Stimulated activated effector memory CD8-positive, alpha-beta T cell treated with anti-CD3 and anti-CD28 coated beads, Interleukin-12 subunit alpha, Interleukin-12 subunit beta, amount 100 ng/mL, for 72 hours (primary cell): ENCODE measurements around the gene STIM1.
A peak's percentile ranks its signal among the peaks of the same experiment; 100 is the strongest.

Experiments
- ATAC-seq: fragments of 150-1000 bp; cut with Tn5 transposase; 2 replicates; pipeline ENCODE4 v1.10.0; 2021
- DNase-seq, 2 donors: peaks; one replicate each; pipeline ENCODE4 v3.0.0; 2021 to 2022; ENCODE audit warnings: low spot score in 2 of 2
- H3K27ac Mint-ChIP-seq: one replicate; pipeline ENCODE4 v1.8.0; 2022; ENCODE audit warnings: mild to moderate bottlenecking, mixed read lengths
- H3K36me3 Mint-ChIP-seq: one replicate; pipeline ENCODE4 v1.8.0; 2022; ENCODE audit warnings: mild to moderate bottlenecking, mixed read lengths
- H3K4me1 Mint-ChIP-seq: one replicate; pipeline ENCODE4 v1.8.0; 2022; ENCODE audit warnings: mixed read lengths
- H3K4me3 Mint-ChIP-seq: one replicate; pipeline ENCODE4 v1.8.0; 2022; ENCODE audit warnings: mild to moderate bottlenecking, mixed read lengths
- H3K9me3 Mint-ChIP-seq: one replicate; pipeline ENCODE4 v1.8.0; 2022; ENCODE audit warnings: mixed read lengths

Gene STIM1

DNA sequence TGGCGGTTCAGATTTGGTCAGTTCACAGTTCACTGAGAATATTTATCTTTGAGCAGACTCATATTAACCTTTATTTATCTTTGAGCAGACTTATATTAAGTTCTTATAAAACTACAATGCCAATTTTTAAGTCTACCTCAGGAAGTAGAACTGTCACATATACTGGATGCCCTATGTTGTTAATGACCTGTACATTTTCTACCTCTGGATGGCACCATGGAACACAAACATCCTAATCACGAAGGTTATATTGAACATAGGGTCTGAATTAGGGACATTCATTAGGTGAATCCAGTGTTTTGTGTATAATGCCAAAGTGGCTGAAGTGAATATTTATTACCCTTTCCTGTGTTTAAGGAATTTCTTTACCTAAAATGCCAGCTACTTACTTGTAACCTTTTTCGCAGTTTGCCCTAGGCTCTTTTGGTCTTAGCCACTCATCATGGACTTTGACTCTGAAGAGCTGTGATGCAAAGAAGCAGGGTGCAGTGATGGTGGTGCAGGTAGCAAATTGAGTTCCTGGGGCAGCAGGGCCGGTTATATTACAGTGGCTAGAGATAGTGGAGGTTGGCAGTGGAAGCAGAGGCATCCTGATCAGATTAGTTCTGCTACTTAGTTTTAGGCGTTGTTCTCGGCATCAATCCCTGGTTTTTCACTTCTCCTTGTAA, 71.8 kb downstream of the STIM1 start:
- ATAC-seq (no peak), DNase-seq (no peak)
- Mint-ChIP-seq H3K9me3 (no peaks in the 10 kb centered on the region), H3K36me3 (peaks cover 5% of the 10 kb centered on the region), H3K27ac (no peak overlapping the region), H3K4me3 (no peak overlapping the region), H3K4me1 (peaks cover 15% of the 10 kb centered on the region)

GRCh38 chr11:3929232-3929631, 73.8 kb downstream of the STIM1 start:
- H3K36me3 Mint-ChIP-seq, result no peaks in the 10 kb centered on the region
- H3K4me1 Mint-ChIP-seq, result peaks cover 23% of the 10 kb centered on the region
- DNase-seq, result no peak
- H3K4me3 Mint-ChIP-seq, result no peak overlapping the region
- H3K27ac Mint-ChIP-seq, result no peak overlapping the region
- ATAC-seq, result no peak
- H3K9me3 Mint-ChIP-seq, result no peaks in the 10 kb centered on the region

DNA sequence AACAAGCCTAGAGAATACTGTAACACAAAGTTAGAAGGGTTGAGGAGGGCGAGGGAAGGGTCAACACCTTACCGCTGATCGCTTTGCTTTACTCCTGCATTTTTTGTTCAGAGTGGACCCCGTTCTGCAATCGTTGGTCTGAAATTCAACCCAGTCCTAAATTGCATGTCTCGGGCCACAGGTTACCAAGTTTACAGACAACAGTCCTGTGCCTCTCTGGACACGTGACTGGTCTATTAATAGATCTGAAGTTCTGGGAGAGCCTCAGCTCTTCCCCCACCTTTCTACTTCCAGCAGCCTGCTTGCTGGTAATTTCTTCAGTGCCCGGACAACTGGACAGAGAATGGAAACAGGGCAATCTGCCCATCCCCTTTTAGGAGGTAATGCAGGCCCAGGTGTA, 74.2 kb downstream of the STIM1 start:
- Mint-ChIP-seq H3K9me3 (no peaks in the 10 kb centered on the region), H3K27ac (no peak overlapping the region), H3K4me3 (no peak overlapping the region), H3K36me3 (no peaks in the 10 kb centered on the region), H3K4me1 (peaks cover 27% of the 10 kb centered on the region)
- DNase-seq (no peak), ATAC-seq (no peak)

DNA sequence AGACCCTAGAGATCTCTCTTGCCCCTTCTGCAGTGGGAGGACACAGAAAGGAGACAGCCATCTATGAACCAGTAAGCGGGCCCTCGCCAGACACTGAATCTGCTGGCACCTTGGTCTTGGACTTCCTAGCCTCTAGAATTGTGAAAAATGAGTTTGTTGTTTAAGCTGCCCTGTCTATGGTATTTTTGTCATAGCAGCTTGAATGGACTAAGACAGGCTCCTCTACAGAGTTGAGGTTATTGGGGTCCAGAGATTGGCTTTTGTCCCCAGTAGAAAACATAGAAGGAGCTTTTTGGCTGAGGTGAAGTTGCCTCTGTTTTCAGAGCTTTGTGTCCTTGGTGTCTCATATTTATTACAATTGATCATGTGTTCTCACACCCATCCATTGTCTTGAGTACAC, 77.2 kb downstream of the STIM1 start:
- Mint-ChIP-seq H3K27ac (no peak overlapping the region), H3K4me1 (peaks cover 42% of the 10 kb centered on the region), H3K4me3 (no peak overlapping the region), H3K36me3 (no peaks in the 10 kb centered on the region), H3K9me3 (no peaks in the 10 kb centered on the region)
- no peak for ATAC-seq
- DNase-seq, result no peak

GRCh38 chr11:3933165-3933628, 77.7 kb downstream of the STIM1 start:
- peak overlapping the region; percentile 45 for H3K27ac Mint-ChIP-seq
- no peaks in the 10 kb centered on the region for H3K9me3 Mint-ChIP-seq
- H3K4me1 Mint-ChIP-seq, result peaks cover 42% of the 10 kb centered on the region
- no peak overlapping the region for H3K4me3 Mint-ChIP-seq
- no peaks in the 10 kb centered on the region for H3K36me3 Mint-ChIP-seq
- DNase-seq (no peak), ATAC-seq (no peak)

- DNase-seq, result no peak
- peaks cover 51% of the 10 kb centered on the region for H3K4me1 Mint-ChIP-seq
- H3K9me3 Mint-ChIP-seq, result no peaks in the 10 kb centered on the region
- peak overlapping the region; percentile 45 for H3K27ac Mint-ChIP-seq
- H3K4me3 Mint-ChIP-seq, result no peak overlapping the region
- H3K36me3 Mint-ChIP-seq, result no peaks in the 10 kb centered on the region
- ATAC-seq, result no peak
These were observed 79.2 kb downstream of the STIM1 start for GRCh38 chr11:3934658-3935057.

GRCh38 chr11:3936517-3936916, 81.1 kb downstream of the STIM1 start:
- Mint-ChIP-seq H3K27ac (peak overlapping the region; percentile 27), H3K4me3 (no peak overlapping the region), H3K4me1 (peaks cover 61% of the 10 kb centered on the region), H3K9me3 (no peaks in the 10 kb centered on the region), H3K36me3 (no peaks in the 10 kb centered on the region)
- ATAC-seq (no peak), DNase-seq (no peak)

- no peak for DNase-seq
- H3K4me1 Mint-ChIP-seq, result peaks cover 78% of the 10 kb centered on the region
- no peaks in the 10 kb centered on the region for H3K36me3 Mint-ChIP-seq
- ATAC-seq, result peak; percentile 73
- H3K4me3 Mint-ChIP-seq, result no peak overlapping the region
- H3K27ac Mint-ChIP-seq, result peak overlapping the region; percentile 41
- H3K9me3 Mint-ChIP-seq, result no peaks in the 10 kb centered on the region
These were observed 83.7 kb downstream of the STIM1 start for GRCh38 chr11:3939211-3939610.

GRCh38 chr11:3939651-3940190, 84.3 kb downstream of the STIM1 start:
- Mint-ChIP-seq H3K4me1 (peaks cover 78% of the 10 kb centered on the region), H3K9me3 (no peaks in the 10 kb centered on the region), H3K4me3 (no peak overlapping the region), H3K36me3 (no peaks in the 10 kb centered on the region), H3K27ac (peak overlapping the region; percentile 62)
- no peak for ATAC-seq
- DNase-seq, result no peak

DNA sequence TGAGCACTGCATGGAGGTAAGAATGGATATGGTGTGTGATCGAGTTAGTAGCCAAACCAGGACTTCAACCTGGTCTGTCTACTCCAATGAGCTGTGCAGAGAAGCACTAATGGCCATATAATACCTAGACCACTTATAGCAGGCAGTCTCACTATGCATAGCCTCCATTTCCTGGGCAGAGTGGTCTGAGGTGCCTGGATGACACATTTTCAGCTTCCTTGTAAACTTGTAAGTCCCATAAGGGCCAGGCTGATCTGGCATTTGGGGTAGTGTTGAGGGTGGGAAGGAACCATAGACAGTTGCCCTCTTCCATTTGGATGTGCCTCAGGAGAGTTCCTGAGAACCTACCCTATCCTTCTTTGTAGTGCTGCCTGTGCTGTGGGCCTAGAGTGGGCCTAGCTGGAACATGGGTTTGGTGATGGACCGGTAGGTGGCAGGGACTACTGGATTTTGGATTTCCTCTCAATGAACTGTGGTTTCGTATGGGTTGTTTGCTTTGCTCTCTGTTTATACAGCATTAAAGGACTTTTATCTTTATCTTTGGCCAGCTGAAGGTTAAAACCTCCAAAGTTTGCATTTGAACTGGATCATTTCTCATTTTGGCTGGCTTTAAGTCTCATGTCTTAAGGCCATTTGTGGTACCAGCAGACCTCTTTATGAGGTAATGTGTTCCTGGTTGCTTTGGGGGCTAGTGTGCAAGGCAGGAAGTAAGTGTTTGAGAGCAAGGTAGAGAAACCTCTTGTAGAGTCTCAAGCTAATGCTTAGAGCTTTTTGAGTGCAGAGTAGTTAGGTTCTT, 86.9 kb downstream of the STIM1 start:
- no peaks in the 10 kb centered on the region for H3K9me3 Mint-ChIP-seq
- peaks cover 7% of the 10 kb centered on the region for H3K36me3 Mint-ChIP-seq
- peak overlapping the region; percentile 80 for H3K27ac Mint-ChIP-seq
- peak in 1 of 2 donors; percentile 68 for DNase-seq
- H3K4me1 Mint-ChIP-seq, result peaks cover 80% of the 10 kb centered on the region
- ATAC-seq, result peak; percentile 71
- peak overlapping the region; percentile 5 for H3K4me3 Mint-ChIP-seq

- H3K4me1 Mint-ChIP-seq, result peaks cover 86% of the 10 kb centered on the region
- DNase-seq, result no peak
- peaks cover 7% of the 10 kb centered on the region for H3K36me3 Mint-ChIP-seq
- no peaks in the 10 kb centered on the region for H3K9me3 Mint-ChIP-seq
- peak overlapping the region; percentile 80 for H3K27ac Mint-ChIP-seq
- no peak for ATAC-seq
- peak overlapping the region; percentile 5 for H3K4me3 Mint-ChIP-seq
These were observed 87.6 kb downstream of the STIM1 start for GRCh38 chr11:3942956-3943497.

GRCh38 chr11:3944198-3944597, 88.7 kb downstream of the STIM1 start:
- peak overlapping the region; percentile 80 for H3K27ac Mint-ChIP-seq
- ATAC-seq (no peak), DNase-seq (no peak)
- H3K36me3 Mint-ChIP-seq, result peaks cover 7% of the 10 kb centered on the region
- H3K9me3 Mint-ChIP-seq, result no peaks in the 10 kb centered on the region
- no peak overlapping the region for H3K4me3 Mint-ChIP-seq
- H3K4me1 Mint-ChIP-seq, result peaks cover 92% of the 10 kb centered on the region

DNA sequence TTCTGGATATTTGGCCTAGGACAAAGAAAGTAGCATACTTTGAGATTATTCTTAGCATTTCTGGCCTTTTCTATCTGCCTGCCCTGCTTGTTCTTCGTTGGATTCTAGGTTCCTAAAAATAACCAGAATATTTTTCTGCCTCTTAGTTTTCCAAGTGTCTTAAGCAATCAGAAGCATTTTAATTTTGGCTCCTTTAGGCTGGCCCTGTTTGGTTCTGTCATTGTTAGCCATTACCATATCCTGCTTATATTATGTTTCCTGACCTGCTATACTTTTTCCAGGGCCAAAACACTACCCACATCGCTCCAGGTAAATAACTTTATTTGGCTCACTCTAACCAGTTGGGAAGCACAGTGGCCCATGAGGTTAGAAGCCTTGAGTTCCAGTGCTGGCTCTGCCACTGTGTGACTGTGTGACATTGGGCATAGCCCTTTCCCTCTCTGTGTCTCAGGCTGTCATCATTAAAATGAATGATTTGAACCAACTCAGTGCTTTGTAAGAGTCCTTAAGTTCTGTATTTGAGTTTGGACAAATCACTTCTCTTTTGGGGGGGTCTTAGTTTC, 91.1 kb downstream of the STIM1 start:
- no peaks in the 10 kb centered on the region for H3K9me3 Mint-ChIP-seq
- H3K4me3 Mint-ChIP-seq, result peak overlapping the region; percentile 53
- DNase-seq, result no peak
- H3K27ac Mint-ChIP-seq, result peak overlapping the region; percentile 90
- peaks cover 94% of the 10 kb centered on the region for H3K4me1 Mint-ChIP-seq
- ATAC-seq, result peak; percentile 16
- peaks cover 7% of the 10 kb centered on the region for H3K36me3 Mint-ChIP-seq

DNA sequence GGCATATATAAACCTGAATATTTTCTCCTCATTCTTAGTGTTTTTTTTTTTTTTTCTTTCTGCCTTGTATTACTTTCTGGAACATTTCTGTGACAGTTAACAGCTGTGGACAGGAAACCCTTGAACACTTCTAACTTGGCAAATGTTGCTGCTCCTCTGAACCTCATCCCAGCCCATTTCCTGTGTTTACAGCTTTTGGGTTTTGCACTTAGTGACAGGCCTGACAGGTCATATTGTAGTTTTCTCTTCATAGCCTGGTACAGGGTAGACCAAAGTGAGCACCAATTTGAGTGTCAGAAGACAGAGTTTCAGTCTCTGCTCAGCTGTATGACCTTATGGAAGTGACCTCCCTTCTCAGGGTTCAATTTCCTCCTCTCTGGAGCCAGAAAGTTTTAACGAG, 91.6 kb downstream of the STIM1 start:
- Mint-ChIP-seq H3K27ac (peak overlapping the region; percentile 90), H3K4me3 (peak overlapping the region; percentile 53), H3K36me3 (peaks cover 7% of the 10 kb centered on the region), H3K4me1 (peaks cover 92% of the 10 kb centered on the region), H3K9me3 (no peaks in the 10 kb centered on the region)
- peak; percentile 31 to 75 for DNase-seq
- ATAC-seq, result peak; percentile 91

DNA sequence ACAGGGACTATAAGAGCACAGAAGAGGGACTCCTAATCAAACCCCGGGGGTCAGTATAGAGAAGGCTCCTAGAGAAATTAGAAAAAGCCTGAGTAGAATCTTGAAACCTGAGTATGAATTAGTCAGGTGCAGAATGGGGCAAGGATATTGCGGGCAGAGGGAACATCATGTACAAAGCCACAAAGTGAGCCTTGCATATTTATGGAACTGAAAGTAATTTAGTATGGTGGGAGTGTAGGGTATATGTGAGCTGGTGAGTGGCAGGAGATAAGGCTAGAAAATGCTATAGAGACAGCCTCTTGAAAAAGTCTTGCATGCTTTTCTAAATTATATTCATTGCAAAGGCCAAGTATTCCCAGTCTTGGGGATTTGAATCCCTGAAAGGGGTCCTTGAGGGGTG, 93.7 kb downstream of the STIM1 start:
- Mint-ChIP-seq H3K9me3 (peaks cover 3% of the 10 kb centered on the region), H3K4me3 (peak overlapping the region; percentile 53), H3K27ac (peak overlapping the region; percentile 93), H3K36me3 (peaks cover 11% of the 10 kb centered on the region), H3K4me1 (peaks cover 92% of the 10 kb centered on the region)
- DNase-seq (no peak), ATAC-seq (peak; percentile 85)
